ENCODE data around the gene ZNF628.

ZNF628 gene

GRCh38 chr19:55529636-55530234 lies 53.3 kb downstream of the ZNF628 start:
- no peak for DNase-seq (ENCODE audit: low read depth)

- no peak for DNase-seq (ENCODE audit: low read depth)
These were observed 54.6 kb downstream of the ZNF628 start for GRCh38 chr19:55530996-55531395.

All from HS-27A (cell line).